ENCODE results near the gene PARD6G. TPM values are rescaled to one million over a fixed set of nuclear protein-coding genes. Genes with fewer than 3 reads are reported as not detected.
A peak's percentile ranks its signal among the peaks of the same experiment; 100 is the strongest.

Gene PARD6G
- total and polyA plus RNA-seq, 2 of the 13 experiments (the other 11 are each of a cell fraction or from before 2014, with no cell fraction given): 3.6 to 7.4 TPM

GRCh38 chr18:80108739-80109675 is 138.3 kb downstream of the PARD6G start, which contains the start of gene ADNP2 (continued):
- TF ChIP-seq ZFP91 (CRISPR knock-in tag; IDR thresholded peaks at IDR 0.05; ENCODE audit: borderline replicate concordance): no peak
- TF ChIP-seq XBP1 (CRISPR knock-in tag; IDR thresholded peaks at IDR 0.05): no peak
- TF ChIP-seq, protein P1, sequence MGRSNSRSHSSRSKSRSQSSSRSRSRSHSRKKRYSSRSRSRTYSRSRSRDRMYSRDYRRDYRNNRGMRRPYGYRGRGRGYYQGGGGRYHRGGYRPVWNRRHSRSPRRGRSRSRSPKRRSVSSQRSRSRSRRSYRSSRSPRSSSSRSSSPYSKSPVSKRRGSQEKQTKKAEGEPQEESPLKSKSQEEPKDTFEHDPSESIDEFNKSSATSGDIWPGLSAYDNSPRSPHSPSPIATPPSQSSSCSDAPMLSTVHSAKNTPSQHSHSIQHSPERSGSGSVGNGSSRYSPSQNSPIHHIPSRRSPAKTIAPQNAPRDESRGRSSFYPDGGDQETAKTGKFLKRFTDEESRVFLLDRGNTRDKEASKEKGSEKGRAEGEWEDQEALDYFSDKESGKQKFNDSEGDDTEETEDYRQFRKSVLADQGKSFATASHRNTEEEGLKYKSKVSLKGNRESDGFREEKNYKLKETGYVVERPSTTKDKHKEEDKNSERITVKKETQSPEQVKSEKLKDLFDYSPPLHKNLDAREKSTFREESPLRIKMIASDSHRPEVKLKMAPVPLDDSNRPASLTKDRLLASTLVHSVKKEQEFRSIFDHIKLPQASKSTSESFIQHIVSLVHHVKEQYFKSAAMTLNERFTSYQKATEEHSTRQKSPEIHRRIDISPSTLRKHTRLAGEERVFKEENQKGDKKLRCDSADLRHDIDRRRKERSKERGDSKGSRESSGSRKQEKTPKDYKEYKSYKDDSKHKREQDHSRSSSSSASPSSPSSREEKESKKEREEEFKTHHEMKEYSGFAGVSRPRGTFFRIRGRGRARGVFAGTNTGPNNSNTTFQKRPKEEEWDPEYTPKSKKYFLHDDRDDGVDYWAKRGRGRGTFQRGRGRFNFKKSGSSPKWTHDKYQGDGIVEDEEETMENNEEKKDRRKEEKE (IDR thresholded peaks at IDR 0.05): no peak
- TF ChIP-seq TBX2 (CRISPR knock-in tag; IDR thresholded peaks at IDR 0.05; ENCODE audit: borderline replicate concordance): peak; percentile 62; the same call in 1 of the 2 replicates
- no peak for TF ChIP-seq HOXA9 (CRISPR knock-in tag; IDR thresholded peaks at IDR 0.05; ENCODE audit: borderline replicate concordance)
- no peak for TF ChIP-seq ZBTB7A (CRISPR knock-in tag; IDR thresholded peaks at IDR 0.05)
- no peak for TF ChIP-seq BORCS8-MEF2B (CRISPR knock-in tag; IDR thresholded peaks at IDR 0.05)
- no peak for TF ChIP-seq ZNF576 (CRISPR knock-in tag; IDR thresholded peaks at IDR 0.05)
- no peak for TF ChIP-seq EEA1 (CRISPR knock-in tag; IDR thresholded peaks at IDR 0.05; ENCODE audit: borderline replicate concordance)
- no peak for TF ChIP-seq ZBTB42 (CRISPR knock-in tag; IDR thresholded peaks at IDR 0.05)
- TF ChIP-seq HOXA3 (CRISPR knock-in tag; IDR thresholded peaks at IDR 0.05): peak; percentile 57; the same call in 1 of the 2 replicates
- TF ChIP-seq ZMAT5 (CRISPR knock-in tag; IDR thresholded peaks at IDR 0.05; ENCODE audit: borderline replicate concordance, low read depth): no peak
- TF ChIP-seq SNAI1 (CRISPR knock-in tag; IDR thresholded peaks at IDR 0.05; ENCODE audit: borderline replicate concordance): no peak
- TF ChIP-seq BHLHE40 (IDR thresholded peaks at IDR 0.05; ENCODE audit: low read length): peak; percentile 49
- TF ChIP-seq, protein P2, sequence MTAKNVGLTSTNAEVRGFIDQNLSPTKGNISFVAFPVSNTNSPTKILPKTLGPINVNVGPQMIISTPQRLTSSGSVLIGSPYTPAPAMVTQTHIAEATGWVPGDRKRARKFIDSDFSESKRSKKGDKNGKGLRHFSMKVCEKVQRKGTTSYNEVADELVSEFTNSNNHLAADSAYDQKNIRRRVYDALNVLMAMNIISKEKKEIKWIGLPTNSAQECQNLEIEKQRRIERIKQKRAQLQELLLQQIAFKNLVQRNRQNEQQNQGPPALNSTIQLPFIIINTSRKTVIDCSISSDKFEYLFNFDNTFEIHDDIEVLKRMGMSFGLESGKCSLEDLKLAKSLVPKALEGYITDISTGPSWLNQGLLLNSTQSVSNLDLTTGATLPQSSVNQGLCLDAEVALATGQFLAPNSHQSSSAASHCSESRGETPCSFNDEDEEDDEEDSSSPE (CRISPR knock-in tag; IDR thresholded peaks at IDR 0.05): peak; percentile 46; the same call in 1 of the 2 replicates
- TF ChIP-seq ZNF160 (CRISPR knock-in tag; IDR thresholded peaks at IDR 0.05): no peak
- no peak for TF ChIP-seq ZFP36 (IDR thresholded peaks at IDR 0.05; ENCODE audit: borderline replicate concordance, low read depth, low read length, partially characterized antibody)
- TF ChIP-seq NFIB (CRISPR knock-in tag; IDR thresholded peaks at IDR 0.05; ENCODE audit: borderline replicate concordance): no peak
- no peak for TF ChIP-seq DNMT3B (CRISPR knock-in tag; conservative IDR thresholded peaks at IDR 0.05)
- peak; percentile 15; the same call in 1 of the 2 replicates for TF ChIP-seq ZNF614 (CRISPR knock-in tag; IDR thresholded peaks at IDR 0.05; ENCODE audit: borderline replicate concordance)
- TF ChIP-seq ZNF784 (CRISPR knock-in tag; IDR thresholded peaks at IDR 0.05; ENCODE audit: borderline replicate concordance): no peak

Measured in HepG2 (cell line).